ENCODE results near the gene GORASP1. TPM values are rescaled to one million over a fixed set of nuclear protein-coding genes. Genes with fewer than 3 reads are reported as not detected.

The GORASP1 gene
- total RNA-seq (2014; rRNA removed; shearing (Covaris generic)), result 12.3 and 24.4 TPM in 2 replicates

DNA sequence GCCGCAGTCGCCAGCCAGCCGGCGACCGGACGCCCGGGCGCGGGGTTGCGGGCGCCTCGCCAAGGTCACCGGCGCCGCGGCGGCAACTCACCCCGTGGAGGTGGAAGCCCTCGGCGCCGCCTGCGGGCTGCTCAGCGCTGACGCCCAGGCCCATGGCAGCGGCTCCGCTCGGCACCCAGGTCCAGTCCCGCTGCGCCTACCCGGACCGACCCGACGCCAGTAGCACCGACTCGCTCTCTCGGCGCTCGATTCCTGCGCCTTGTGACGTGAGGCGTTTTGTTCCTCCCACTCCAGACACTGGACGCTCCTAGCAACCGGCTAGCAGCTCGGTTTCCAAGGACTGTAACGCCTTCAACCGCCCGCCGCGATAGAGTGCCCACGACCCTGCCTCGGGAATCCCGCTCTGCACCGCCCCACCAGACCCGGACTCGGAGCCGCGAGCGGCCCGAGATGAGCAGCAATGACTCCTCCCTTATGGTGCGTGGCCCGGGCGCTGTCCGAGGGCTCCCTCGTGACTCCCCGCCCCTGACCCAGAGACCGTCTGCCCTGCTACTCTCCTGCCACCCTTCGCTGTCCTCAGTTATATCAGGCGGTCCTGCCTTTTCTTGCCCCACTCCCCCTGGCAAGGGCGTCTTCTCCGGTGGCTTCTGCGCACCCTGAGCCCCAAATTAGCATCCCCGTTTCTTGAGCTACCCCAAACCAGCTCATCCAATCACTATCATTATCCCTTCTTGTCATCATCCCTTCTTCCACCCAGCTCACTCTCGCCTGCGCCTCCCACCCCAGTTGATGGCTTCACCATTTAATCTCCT lies at the start of gene GORASP1, which contains the start of gene TTC21A:
Gene GORASP1, minus strand, starts transcription at position 240 of the 812 bp plus-strand sequence. Its CDS starts 86 bp downstream, at position 154.
Gene TTC21A, plus strand, starts transcription at position 293 of the 812 bp plus-strand sequence. Its CDS starts 158 bp downstream, at position 451.
- peak; percentile 62 for DNase-seq (ENCODE audit: low spot score)

DNA sequence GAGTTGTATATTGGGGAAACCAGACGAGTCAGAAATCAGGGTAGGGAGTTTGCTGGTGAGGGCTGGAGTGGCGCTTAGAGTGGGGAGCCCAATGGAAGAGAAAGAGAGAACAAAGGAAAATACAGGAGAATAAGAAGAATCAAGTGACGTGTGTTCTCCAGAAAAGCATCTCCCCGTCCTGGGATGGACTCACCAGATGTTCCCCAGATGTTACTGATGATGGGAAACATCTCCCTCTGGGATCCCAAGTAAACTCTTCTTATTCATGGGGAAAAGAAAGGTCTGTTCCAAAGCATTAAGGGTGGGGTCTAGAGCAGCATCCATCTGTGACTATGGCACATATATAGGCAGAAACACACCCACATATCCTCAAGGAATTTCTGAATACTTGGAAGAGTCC lies 49.0 kb upstream of the GORASP1 start:
- DNase-seq (ENCODE audit: low spot score), result no peak

DNA sequence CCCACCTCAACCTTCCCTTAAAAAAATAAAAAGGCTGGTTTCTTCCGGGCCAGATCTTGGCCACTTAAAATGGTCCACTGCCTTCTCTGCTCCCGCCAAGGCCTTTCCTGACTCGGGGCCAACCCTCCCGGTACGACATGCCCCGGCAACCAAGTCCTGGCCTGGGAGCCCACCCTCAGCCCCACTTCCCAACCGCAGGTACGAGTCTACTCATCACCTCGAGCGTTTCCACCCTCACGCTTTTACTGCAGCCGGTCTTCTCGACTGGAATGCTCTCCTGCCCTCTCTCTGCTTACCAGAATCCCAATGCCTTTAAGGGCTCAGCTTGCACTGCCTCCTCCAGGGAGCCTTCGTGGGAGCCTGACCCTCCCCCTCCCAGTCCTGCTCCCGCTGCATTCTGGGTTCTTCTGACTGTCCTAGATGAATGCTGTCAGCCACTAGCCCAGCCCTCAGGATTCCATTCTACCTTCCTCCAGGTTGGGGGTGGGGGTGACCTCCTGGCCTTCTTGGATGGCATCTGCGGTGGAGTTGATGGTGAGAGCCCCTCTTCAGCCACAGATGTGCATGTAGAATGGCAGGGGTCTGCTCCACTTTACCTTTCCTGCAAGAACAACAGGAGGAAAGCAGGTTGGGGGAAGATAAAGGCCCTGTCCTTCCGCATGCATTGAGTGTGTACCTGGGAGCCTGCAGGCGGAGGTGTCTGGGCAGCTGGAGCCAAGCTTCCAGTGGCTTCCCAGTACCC lies 47.0 kb upstream of the GORASP1 start:
- no peak for DNase-seq (ENCODE audit: low spot score)

DNA sequence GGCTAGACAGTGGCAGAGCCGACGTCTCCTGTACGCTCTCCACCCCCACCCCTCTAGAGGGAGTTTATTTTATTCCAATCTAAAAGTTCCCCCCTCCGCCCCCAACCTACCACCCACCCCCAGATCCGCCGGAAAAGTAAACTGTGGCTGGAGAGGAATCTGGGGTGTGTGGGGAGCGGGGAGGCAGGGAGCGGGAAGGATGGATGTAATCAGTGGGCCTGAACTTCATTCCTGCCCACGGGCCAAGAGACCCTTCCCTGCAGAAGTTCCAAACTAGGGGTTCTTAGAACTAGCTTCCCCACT lies 46.5 kb upstream of the GORASP1 start:
- DNase-seq (ENCODE audit: low spot score), result no peak

DNA sequence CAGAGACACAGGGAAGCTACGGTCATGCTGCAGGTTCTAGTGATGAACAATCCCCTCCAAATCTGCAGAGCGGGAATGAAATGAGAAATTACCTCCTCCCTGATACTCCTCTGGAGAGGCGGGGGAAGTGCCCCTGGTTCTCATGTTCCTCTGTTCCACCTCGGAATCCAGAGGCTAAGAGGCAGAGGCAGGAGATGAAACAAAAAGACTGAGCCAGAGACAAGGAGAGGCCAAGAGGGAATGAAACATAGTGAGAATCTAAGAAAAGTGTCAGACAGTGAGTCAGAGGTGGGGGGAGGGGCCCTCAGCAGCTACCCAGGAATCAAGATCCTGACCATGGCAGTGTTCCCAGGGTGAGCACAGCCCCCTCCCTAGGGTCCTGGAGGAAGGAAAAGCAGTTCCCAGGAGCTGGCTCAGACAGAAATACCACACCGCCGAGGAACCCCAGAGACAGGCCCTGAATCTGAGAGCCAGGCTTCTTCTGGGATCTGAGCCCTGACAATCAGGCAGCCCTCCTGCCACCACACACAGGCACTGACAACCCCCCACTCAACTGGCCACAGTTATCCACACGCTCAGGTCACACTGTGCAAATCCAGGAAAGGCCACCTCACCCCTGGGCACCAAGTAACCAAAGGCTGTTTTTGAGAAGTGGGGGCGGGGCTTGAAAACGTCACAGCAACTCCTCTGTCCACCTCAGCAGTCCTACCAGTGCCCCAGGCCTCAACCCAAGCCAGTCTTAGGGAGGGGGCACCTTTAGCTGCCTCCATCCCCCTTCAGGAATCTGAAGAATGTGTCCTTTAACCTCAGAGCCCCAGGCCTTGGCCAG lies 43.6 kb upstream of the GORASP1 start:
- DNase-seq (ENCODE audit: low spot score), result peak; percentile 86

DNA sequence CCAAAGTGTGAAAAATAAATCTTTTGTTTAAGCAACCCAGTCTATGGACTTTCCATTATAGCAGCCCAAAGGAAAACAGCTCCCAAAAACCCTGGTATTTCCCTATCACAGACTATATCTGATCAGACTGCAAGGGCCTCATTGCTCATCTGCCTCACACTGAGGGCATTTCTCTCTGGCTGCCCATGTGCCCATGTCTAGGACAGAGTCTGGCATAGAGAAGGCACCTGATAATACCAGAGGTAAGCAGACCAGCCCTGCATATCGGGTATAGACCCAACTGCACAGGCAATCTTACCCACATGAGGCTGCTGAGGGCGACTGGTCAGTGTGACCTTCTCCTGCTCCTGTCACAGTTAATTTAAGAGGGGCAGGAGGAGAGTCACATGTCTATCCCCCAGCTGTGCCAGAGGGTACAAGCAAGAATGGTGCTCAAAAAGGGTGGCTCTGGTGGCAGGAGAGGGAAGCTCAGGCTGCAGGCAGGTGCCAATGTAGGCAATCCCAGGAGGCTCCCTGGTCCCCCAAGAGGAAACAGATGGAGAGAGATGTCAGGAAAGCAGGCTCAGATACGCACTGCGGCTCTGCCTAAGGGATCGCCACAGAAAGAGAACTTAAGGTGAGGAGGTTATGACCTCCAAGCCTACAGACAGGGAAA lies 42.8 kb upstream of the GORASP1 start:
- no peak for DNase-seq (ENCODE audit: low spot score)

DNA sequence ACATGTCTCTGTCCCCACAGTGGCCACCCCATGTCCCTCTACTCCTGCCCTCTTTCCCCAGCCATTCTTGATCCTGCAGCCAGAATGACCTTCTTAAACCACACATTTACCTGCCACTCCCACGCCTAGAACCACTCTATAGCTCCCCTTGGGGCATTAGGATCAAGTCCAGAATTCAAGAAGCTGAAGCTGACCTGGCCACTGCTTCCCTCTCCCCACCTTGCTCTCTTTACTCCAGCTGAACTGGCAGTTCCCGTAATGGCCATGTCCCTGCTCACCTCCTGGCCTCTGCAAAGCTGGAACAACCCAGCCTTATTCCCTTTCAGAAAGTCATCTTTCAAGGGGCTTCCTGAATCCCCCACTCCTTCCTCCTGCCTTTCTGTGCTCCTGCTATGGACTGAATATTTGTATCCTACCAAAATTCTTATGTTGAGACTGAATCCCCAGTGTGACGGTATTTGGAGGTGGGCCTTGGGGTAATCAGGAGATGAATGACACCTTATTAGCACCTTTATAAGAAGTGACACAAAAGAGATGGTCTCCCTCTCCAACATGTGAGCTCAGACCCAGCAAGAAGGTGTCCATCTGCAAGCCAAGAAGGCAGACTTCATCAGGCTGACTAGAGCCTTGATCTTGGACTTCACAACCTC lies 42.2 kb upstream of the GORASP1 start:
- no peak for DNase-seq (ENCODE audit: low spot score)

DNA sequence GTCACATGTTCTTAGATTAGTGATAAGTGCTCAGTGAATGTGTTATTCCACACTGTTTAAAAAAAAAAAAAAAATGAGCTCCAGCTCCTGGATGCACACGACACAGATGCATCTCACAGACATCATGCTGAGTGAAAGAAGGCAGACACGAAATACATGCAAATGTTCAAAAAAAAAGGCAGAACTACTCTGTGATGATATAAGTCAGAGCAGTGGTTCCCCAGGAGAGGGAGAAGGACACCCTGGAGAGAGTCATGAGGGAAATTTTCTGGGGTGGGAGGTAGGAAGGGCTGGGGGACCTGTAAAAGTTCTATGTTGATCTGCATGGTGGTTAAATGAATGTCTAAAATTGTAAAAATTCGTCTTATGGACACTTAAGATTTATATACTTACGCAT lies 41.6 kb upstream of the GORASP1 start:
- DNase-seq (ENCODE audit: low spot score), result no peak

DNA sequence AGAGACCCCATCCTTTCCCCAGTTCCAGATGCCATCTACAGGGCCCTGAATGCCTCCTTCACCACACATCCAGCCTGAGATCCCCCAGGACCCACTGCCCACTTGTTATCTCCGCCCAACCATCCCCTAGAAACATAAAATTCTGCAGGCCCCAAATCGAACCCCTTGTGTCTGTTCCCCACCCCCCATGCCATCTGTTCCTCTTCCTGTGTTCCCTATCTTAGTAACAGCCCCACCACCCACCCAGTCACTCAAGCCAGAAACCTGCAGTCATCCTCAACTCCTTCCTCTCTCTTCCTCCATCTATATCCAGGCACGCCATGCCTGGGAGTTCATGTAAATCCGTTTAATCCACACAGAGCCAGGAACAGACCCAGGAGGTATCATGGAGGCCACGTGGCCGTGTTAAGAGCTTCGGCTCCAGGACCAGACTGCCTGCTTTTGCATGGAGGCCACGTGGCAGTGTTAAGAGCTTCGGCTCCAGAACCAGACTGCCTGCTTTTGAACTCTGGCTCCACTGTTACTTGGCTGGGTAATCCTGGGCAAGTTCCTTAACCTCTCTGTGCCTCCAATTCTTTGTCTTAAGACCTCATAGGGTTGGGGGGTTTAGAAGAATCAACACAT lies 41.1 kb upstream of the GORASP1 start:
- no peak for DNase-seq (ENCODE audit: low spot score)

DNA sequence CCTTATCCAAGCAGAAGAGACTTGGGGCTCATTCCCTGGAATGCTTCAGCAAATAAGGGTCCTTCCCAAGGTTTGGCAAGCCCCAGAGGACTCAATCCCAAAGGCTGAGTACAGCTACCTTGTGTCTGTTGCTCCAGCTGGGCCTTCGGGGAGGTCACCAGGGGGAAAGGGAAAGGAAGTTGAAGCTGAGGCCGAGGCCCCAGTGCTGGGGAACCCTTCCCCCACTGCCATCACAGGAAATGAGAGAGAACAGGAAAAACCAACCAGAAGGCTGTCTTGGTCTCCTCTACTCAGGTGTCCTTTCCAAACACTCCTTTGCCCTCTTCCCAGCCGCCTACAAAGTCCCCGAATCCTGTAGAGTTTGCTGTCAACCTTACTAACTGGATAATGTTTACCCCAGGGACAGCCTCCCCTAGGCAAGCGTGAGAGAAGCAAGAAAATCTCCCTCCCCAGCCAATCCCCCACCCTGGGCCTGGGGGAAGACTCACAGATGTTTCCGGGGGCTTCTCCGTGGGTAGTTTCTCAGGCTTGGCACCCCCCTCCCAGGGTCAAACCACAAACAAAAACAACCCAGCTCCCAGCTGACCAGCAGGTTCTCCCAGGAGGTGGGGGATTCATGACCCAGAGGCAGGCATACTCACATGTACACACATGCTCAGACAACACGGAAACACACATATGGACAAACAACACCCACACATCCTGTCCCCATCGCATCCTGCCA lies 40.4 kb upstream of the GORASP1 start:
- DNase-seq (ENCODE audit: low spot score), result peak; percentile 41

DNA sequence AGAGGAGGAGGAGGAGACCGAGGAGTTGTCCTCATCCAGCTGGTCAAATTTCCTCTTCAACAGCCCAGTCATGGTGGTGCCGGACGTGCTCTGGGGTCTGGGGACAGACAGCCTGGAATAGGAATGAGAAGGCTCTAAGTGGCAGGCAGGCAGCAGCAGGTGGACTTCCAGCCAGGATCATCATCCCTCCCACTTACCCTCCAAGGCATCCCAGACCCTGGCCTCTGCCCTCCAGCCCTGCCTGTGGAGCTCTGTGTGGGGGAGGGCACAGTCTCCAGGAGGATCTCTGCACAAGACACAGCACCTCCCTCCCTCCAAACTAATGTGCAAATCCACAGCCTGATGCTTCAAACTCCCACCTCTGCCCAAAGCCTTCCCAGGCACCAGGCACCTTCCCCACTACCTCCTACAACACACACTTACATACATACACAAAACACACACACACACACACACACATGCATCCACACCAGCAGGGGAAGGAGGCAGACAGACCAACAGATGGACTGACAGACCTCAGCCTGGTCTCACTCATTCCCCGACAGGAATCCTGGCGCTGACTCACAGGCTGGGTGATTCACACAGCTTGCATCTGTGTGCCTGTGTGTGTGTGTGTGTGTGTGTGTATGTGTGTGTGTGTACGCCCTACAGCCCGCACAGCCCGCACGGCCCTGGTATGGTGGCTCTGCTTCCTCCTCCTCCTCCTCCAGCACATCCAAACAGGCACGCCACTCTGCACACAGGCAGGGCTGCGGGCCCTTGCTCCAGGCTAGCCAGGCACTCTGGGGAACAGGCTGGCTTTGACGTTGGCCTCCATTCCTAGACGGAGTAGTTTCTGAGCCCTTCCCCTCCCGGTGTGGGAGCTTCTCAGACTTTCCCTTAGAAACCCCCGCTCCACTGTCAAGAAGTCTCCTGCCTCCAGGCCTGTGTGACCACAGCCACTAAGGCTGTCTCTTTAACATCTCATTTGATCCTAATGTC lies 39.5 kb upstream of the GORASP1 start:
- peak; percentile 89 for DNase-seq (ENCODE audit: low spot score)

DNA sequence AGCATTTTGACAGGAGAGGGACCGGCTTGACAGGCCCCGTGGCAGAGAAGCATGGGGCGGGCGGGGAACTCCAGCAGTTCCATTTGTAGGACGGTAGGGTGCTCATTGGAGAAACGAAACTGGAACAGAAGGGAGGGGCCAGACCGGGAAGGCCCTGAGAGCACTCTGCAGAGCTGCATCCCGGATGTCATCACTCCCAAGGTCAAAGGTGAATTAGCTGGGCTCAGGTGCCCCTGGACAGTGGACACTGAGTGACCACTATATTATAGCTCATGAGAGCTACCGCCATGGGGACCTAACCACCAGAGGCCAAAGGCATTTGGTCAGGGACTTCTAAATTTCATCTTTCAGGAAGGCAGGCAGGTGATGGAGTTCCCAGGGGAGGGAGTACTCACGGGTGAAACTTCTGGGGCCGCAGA lies 38.7 kb upstream of the GORASP1 start:
- DNase-seq (ENCODE audit: low spot score), result no peak

DNA sequence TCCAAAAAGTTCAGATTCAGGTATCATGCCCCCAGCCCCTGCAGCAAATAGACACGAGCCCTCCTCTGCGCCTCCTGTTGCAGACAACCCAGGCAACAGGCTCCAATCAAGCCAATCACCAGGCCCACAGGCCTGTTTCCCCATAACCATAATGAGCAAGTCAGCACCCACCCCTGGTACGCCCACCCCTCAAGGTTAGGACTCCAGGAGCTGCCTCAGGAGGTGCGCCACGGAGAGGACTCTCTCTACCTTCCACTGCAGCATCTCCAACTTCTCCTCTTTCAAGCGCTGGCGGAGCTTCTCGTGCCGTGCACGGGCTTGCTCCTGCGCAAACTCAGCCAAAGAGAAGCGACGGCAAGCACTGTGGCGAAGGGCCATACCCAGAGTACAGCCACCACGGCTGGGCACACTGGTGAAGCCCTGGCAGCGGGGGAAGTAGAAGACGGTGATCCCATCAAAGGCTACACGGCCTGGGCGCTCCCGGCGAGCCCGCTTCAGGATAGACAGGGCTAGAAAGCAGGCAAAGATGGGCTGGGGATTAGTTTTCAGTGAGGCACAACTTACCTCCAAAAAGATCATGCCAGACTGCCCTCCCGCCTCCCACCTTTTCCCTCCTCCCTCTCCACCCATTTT lies 37.4 kb upstream of the GORASP1 start:
- no peak for DNase-seq (ENCODE audit: low spot score)

DNA sequence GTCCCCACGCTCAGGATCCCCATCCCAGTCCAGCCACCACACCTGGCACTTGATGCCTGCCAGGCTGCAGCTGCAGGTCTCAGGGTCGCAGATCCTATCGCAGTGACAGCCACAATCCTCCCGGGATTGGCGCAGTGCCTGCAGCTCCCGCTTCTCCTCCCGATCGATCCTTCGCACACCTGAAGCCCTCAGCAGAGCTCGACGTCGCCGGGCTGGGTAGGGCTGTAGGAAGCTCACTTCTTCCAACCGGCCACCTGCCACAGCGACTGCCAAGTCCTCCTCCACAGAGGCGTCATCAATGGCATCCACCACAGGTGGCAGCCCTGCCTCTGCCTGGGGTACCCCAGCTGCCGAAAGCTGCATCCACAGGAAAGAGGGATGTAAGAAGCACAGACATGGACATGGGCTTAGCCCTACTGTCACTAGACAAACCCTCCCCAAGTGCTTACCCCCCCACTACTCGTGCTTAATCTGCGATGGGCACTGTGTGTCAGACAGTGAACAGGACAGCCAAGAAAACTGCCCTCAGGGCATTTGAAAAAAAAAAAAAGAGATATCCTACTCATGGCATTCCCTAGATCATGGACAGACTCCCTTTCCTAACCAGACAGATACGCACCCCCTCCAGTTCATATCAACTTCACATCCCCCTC lies 36.8 kb upstream of the GORASP1 start:
- no peak for DNase-seq (ENCODE audit: low spot score)

DNA sequence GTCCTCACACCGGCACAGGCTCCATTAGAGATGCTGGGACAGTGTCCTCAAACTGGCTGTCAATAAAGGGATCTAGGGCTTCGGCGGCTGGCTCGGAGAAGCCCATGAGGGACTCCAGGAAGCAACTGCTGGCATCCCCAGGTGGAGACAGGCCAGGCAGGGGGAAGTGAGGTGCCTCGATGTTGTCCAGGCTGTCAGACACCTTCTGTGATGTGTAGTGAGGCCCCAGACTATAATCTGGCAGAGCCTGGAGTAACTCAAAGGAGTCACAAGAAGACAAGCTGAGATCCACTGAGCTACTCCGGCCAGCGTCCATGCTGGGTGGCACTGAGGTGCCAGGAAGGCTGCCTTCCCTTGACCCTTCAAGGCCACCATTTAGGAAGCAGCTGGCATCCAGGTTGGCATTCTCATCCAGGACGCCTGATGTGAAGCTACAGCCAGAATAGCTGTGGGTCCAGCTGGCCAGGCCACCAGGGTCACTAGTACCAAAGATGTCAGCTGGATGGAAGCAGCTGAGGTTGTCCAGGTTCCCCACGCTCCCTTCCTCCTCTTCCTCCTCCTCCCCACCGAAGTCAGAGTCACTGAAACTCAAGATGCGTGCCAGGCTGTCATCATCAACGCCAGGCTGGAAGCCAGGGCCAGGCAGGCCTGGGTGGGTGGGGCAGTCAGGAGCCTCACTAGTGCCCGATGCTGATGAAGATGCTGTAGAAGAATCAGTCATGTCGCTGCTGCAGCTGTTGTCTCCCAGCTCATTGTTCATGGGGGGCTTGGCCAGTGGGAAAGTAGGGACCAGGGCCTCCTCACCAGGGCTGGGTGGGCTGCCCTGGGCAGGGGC lies 35.8 kb upstream of the GORASP1 start:
- DNase-seq (ENCODE audit: low spot score), result no peak

DNA sequence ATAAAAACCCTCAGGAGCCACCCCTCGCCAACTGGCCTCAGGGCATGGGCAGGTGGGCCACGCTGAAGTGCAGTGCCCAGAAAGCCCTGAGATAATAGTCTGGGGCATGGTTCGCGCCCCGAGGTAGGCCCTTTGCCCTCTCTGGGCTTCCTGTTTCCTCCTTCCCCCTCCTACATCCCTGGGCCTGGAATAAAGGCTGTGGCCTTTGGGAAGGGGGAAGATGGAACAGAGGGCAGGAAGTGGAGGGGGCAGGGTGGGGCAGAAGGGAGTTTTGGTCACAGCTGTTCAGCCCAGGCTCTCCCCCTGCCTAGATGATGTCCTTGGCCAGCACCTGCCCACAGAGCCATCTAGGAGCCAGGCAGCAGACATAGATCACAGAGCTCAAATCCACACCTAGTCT lies 34.6 kb upstream of the GORASP1 start:
- no peak for DNase-seq (ENCODE audit: low spot score)

Data from H4 (cell line).